NB4 (cell line): ENCODE results near the gene ACAT2.
"Not testable (repeated sequence)": the region's sequence is repeated elsewhere in the genome, so short reads cannot be mapped to it uniquely, and the experiment has no call there.

Experiments
- DNase-seq: peaks from one replicate; pipeline ENCODE4 v3.0.0; 2010; ENCODE audit warnings: low read depth
- H3K4me3 ChIP-seq: one replicate; pipeline ENCODE4 v1.5.1; 2011; ENCODE audit warnings: mild to moderate bottlenecking, low read depth, low read length, moderate library complexity
- MYC ChIP-seq: IDR thresholded peaks from 2 replicates; pipeline ENCODE4 v1.6.1; 2011; ENCODE audit warnings: low read depth, low read length
- POLR2A ChIP-seq: IDR thresholded peaks from 2 replicates; pipeline ENCODE4 v1.6.1; 2011; ENCODE audit warnings: mild to moderate bottlenecking; ENCODE audit not compliant: insufficient read length; ENCODE audit errors: extremely low read depth
- TF ChIP-seq, protein P1 (sequence below): IDR thresholded peaks from one replicate; pipeline ENCODE4 v1.5.1; 2012; ENCODE audit warnings: low read depth, low read length
- TF ChIP-seq, protein P2 (sequence below): IDR thresholded peaks from 2 replicates; pipeline ENCODE4 v1.6.1; 2011; ENCODE audit warnings: low read depth, low read length

The ACAT2 gene

DNA sequence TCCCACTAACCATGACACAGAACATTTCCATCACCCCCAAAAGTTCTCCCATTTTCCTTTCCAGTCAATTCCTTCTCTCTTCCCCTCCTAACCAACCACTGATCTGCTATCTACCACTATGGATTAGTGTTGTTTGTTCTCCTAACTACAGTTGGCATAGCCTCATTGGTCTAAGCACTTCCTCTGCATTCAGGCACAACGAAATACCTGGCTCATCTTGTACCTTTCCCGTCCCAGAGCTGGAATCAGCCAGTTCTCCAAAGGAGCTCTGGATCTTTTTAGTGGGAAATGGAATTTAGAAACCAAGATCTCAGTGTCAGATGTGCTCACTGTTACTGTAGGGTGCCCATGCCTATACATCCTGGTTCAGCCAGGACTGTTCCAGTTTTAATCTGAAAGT, 38.6 kb upstream of the ACAT2 start:
- no peak overlapping the region for H3K4me3 ChIP-seq
- DNase-seq, result no peak
- TF ChIP-seq, protein P1, sequence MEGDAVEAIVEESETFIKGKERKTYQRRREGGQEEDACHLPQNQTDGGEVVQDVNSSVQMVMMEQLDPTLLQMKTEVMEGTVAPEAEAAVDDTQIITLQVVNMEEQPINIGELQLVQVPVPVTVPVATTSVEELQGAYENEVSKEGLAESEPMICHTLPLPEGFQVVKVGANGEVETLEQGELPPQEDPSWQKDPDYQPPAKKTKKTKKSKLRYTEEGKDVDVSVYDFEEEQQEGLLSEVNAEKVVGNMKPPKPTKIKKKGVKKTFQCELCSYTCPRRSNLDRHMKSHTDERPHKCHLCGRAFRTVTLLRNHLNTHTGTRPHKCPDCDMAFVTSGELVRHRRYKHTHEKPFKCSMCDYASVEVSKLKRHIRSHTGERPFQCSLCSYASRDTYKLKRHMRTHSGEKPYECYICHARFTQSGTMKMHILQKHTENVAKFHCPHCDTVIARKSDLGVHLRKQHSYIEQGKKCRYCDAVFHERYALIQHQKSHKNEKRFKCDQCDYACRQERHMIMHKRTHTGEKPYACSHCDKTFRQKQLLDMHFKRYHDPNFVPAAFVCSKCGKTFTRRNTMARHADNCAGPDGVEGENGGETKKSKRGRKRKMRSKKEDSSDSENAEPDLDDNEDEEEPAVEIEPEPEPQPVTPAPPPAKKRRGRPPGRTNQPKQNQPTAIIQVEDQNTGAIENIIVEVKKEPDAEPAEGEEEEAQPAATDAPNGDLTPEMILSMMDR, result no peak
- TF ChIP-seq MYC, result no peak
- TF ChIP-seq, protein P2, sequence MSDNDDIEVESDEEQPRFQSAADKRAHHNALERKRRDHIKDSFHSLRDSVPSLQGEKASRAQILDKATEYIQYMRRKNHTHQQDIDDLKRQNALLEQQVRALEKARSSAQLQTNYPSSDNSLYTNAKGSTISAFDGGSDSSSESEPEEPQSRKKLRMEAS, result no peak
- TF ChIP-seq POLR2A, result no peak

DNA sequence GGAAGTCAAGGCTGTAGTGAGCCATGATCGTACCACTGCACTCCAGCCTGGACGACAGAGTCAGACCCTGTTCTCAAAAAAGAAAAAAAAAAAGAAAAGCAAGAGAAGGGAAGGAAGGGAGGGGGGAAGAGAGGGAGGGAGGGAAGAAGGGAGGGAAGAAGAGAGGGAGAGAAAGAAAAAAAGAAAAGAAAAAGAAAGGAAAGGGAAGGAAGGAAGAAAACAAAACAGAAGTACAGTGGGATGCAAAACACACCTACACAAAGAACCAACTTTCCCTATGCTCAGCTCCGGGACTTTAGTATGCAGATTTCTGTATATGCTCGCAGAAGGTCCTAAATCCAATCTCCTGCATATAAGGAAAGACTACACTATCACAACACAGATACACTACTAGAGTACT, 37.1 kb upstream of the ACAT2 start:
- no peak for TF ChIP-seq POLR2A
- no peak for TF ChIP-seq MYC
- TF ChIP-seq, protein P1, result no peak
- TF ChIP-seq, protein P2, result no peak
- no peak for DNase-seq
- H3K4me3 ChIP-seq, result no peak overlapping the region

DNA sequence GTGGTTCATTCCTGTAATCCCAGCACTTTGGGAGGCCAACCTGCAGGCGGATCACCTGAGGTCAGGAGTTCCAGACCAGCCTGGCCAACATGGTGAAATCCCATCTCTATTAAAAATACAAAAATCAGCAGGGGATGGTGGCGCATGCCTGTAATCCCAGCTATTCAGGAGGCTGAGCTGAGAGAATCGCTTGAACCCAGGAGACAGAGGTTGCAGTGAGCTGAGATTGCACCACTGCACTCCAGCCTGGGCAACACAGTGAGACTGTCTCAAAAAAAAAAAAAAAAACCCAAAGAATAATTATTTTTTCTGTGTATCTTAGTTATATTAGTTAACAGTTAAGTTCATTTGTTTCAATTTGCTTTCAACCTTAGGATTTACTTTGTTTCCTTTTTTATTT, 36.6 kb upstream of the ACAT2 start:
- DNase-seq, result not testable (repeated sequence)
- H3K4me3 ChIP-seq, result peak overlapping the region; percentile 97

DNA sequence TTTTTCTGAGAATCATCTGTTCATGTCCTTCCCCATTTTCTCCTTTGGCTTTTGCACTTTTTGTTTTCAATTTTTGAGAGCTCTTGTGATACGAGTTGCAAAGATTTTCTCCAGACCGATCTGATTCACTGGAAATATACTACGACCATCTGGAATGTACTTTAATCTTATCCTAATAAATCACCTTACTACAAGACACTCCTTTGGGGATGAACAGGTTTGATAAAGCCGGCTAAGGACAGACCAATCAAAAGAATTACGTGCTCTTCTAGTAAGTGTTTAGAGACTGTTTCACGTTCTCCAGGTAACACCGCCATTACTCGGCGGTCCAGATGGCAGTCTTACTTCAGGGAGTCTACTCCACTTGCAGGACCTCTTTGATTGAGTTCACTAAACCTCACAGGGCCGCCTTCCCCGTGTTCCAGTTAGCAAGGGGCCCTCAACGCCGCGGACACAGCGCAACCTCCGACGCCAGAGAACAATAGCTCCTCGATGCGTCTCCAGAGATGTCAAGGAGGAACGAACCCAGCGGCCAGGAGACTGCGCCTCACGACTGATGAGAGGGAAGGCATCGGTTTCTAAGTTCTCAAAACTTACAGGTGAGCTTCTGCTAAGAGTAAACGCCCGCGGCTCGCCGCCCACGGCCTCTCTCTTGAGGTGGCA, 35.5 kb upstream of the ACAT2 start:
- DNase-seq, result no peak

DNA sequence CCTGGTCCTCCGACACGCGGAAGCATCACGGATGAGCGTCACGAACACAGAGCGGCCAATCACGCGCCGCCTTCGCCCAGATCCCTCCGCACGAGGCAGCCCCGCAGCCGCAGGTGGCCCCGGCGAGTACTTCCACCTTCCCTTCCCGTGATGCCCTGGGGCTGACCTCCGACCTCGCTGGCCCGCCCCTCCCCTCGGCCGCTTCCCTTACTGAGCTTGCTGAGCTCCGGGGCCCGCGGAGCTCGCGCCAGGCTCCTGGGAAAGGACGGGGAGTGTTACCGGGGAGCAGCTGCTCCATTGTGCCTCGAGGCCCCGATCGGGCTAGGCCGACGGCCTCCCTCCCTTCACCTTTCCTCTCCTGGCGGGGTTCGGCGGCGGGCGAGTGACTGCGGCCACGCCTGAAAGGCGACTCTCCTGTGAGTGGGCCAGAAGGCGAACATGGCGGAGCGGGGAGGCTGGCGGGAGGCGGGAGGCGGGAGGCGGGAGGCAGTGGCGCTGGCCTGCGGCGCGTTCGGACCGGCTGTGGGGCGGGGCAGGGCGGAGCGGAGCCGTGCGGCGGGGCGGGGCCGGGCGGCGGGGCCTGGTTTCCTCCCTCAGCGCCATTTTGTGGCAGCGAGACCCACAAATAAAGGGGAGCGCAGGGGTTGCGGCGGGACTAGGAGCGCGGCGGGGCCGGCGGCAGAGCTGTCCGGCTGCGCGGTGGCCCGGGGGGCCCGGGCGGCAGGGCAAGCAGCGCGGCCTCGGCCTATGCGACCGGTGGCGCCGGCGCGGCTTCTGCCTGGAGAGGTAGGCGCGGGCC, 34.7 kb upstream of the ACAT2 start, which contains the start of gene WTAP:
Gene WTAP (plus strand): TSS at position 589 of the 799 bp plus-strand sequence. CDS start 8,760 bp downstream, outside the sequence.
- peak within 1 kb of the TSS; percentile 97 for H3K4me3 ChIP-seq
- TF ChIP-seq MYC (peak; percentile 97), POLR2A (peak; percentile 80)
- TF ChIP-seq, protein P1, result no peak
- TF ChIP-seq, protein P2, result peak; percentile 95
- peak; percentile 99 for DNase-seq

More for the DNA sequence above, 35.5 kb upstream of the ACAT2 start:
- no peak for TF ChIP-seq POLR2A
- TF ChIP-seq, protein P2, result no peak
- no peak for TF ChIP-seq MYC
- TF ChIP-seq, protein P1, result no peak
- peak overlapping the region; percentile 97 for H3K4me3 ChIP-seq

DNA sequence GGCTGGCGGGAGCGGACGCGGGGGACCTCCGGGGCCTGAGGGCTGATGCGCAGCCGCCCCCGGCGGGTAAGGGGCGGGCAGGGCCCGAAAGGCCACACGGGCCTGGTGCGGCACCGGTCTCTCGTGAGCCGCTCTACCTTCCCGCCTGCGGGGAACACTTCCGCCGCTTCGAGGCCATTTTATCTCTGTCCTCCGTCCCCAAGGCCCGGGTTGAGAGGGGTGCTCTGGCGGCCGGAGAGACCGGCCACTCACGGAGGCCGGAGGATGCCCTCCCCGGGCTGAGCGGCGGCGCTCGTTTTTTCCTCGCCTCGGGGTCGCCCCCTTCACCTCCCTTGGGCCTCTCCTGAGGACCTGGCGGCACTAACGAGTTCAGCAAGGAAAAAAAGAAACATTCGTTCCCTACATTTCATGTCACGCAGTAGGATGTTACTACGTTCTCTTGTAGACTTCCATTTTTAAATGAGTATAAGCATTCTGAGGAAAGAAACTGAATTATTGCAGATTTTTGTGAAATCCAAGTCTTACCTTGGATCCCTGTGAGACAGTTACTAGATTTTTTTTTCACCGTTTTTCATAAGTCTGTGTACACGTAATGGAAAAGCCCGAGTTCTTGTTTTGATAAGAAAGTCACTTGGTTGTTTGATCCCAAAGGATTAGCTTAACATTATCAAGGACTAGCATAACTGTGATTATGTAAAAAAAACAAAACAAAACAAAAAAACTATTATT, 34.0 kb upstream of the ACAT2 start:
- H3K4me3 ChIP-seq, result peak overlapping the region; percentile 83
- TF ChIP-seq, protein P2, result no peak
- TF ChIP-seq POLR2A (no peak), MYC (peak; percentile 44; the same call in 1 of the 2 replicates)
- TF ChIP-seq, protein P1, result no peak
- DNase-seq, result peak; percentile 77
